Neural cell (in vitro differentiated cells): ENCODE results near the gene ITGA3. TPM values are rescaled to one million over a fixed set of nuclear protein-coding genes. Genes with fewer than 3 reads are reported as not detected.

Source experiments
- H2AFZ ChIP-seq: fragments of 200-600, 300-800 bp; sonication (generic), shearing (Covaris generic); 2 replicates; pipeline ENCODE4 v1.6.0; 2014; ENCODE audit warnings: low read depth, mild to moderate bottlenecking, antibody characterized with exemption, low read length, moderate library complexity
- H3F3A ChIP-seq: fragments of 200-600 bp; shearing (Covaris generic); 2 replicates; pipeline ENCODE4 v1.6.1; 2016; ENCODE audit warnings: mild to moderate bottlenecking, moderate library complexity, mixed read lengths, antibody characterized with exemption, low read length; ENCODE audit not compliant: insufficient read depth, poor library complexity, severe bottlenecking
- H3K27ac ChIP-seq: fragments of 200-600, 300-800 bp; sonication (generic), shearing (Covaris generic); 2 replicates; pipeline ENCODE4 v1.5.1; 2014; ENCODE audit warnings: mild to moderate bottlenecking, low read length, moderate library complexity
- H3K27me3 ChIP-seq: fragments of 300-800, 200-600 bp; sonication (generic), shearing (Covaris generic); 2 replicates; pipeline ENCODE4 v1.6.0; 2014; ENCODE audit warnings: mild to moderate bottlenecking, low read depth, low read length, moderate library complexity; ENCODE audit not compliant: insufficient read depth
- H3K36me3 ChIP-seq: fragments of 300-800, 200-600 bp; sonication (generic), shearing (Covaris generic); 2 replicates; pipeline ENCODE4 v1.5.1; 2014; ENCODE audit warnings: mild to moderate bottlenecking, antibody characterized with exemption, low read length, moderate library complexity; ENCODE audit not compliant: insufficient read depth
- H3K4me2 ChIP-seq: fragments of 300-800, 200-600 bp; sonication (generic), shearing (Covaris generic); 2 replicates; pipeline ENCODE4 v1.6.0; 2014; ENCODE audit warnings: mild to moderate bottlenecking, low read length
- H3K4me3 ChIP-seq: fragments of 300-800, 200-600 bp; sonication (generic), shearing (Covaris generic); 2 replicates; pipeline ENCODE4 v1.5.1; 2014; ENCODE audit warnings: mild to moderate bottlenecking, low read length, moderate library complexity
- H3K79me2 ChIP-seq: fragments of 200-600 bp; shearing (Covaris generic); replicated peaks from 2 replicates; pipeline ENCODE4 v1.6.0; 2014; ENCODE audit warnings: mild to moderate bottlenecking, low read length, moderate library complexity; ENCODE audit not compliant: insufficient read depth
- H3K9ac ChIP-seq: fragments of 300-800, 200-600 bp; sonication (generic), shearing (Covaris generic); 2 replicates; pipeline ENCODE4 v1.6.1; 2016; ENCODE audit warnings: mild to moderate bottlenecking, low read length, mixed read lengths
- H3K9me2 ChIP-seq: fragments of 200-600 bp; shearing (Covaris generic); 2 replicates; pipeline ENCODE4 v1.6.1; 2016; ENCODE audit warnings: mild to moderate bottlenecking, low read length, mixed read lengths; ENCODE audit not compliant: insufficient read depth
- H3K9me3 ChIP-seq: fragments of 200-600, 300-800 bp; sonication (generic), shearing (Covaris generic); 2 replicates; pipeline ENCODE4 v1.6.1; 2016; ENCODE audit warnings: mild to moderate bottlenecking, mixed run types, low read length, moderate library complexity, mixed read lengths
- H4K20me1 ChIP-seq: fragments of 200-600 bp; shearing (Covaris generic); 2 replicates; pipeline ENCODE4 v1.6.1; 2016; ENCODE audit warnings: mild to moderate bottlenecking, mixed run types; ENCODE audit not compliant: insufficient read depth
- CTCF ChIP-seq: fragments of 450-650 bp; IDR thresholded peaks from 2 replicates; pipeline ENCODE4 v1.5.1; 2014; ENCODE audit warnings: antibody characterized with exemption, mild to moderate bottlenecking, moderate library complexity; ENCODE audit not compliant: poor library complexity, severe bottlenecking
- EP300 ChIP-seq: fragments of 450-650 bp; conservative IDR thresholded peaks from 2 replicates; pipeline ENCODE4 v1.6.1; 2014; ENCODE audit warnings: antibody characterized with exemption, mild to moderate bottlenecking, moderate library complexity; ENCODE audit not compliant: poor library complexity, severe bottlenecking
- EZH2 ChIP-seq: fragments of 200-600, 300-800 bp; shearing (Covaris generic), sonication (generic); IDR thresholded peaks from 2 replicates; pipeline ENCODE4 v1.6.1; 2014; ENCODE audit warnings: antibody characterized with exemption, low read length, borderline replicate concordance, mild to moderate bottlenecking; ENCODE audit not compliant: insufficient read depth, poor library complexity, severe bottlenecking
- MXI1 ChIP-seq: fragments of 450-650 bp; conservative IDR thresholded peaks from 2 replicates; pipeline ENCODE4 v1.6.1; 2014; ENCODE audit warnings: antibody characterized with exemption, mild to moderate bottlenecking; ENCODE audit not compliant: poor library complexity, severe bottlenecking
- POLR2AphosphoS5 ChIP-seq: IDR thresholded peaks from 2 replicates; pipeline ENCODE4 v1.6.1; 2012
- RAD21 ChIP-seq: fragments of 450-650 bp; conservative IDR thresholded peaks from 2 replicates; pipeline ENCODE4 v1.6.1; 2014; ENCODE audit warnings: antibody characterized with exemption, mild to moderate bottlenecking, moderate library complexity
- REST ChIP-seq: IDR thresholded peaks from 2 replicates; pipeline ENCODE4 v1.6.1; 2012; ENCODE audit warnings: borderline replicate concordance
- SMC3 ChIP-seq: fragments of 450-650 bp; conservative IDR thresholded peaks from 2 replicates; pipeline ENCODE4 v1.6.1; 2014; ENCODE audit warnings: antibody characterized with exemption, mild to moderate bottlenecking, moderate library complexity; ENCODE audit not compliant: poor library complexity
- TAF1 ChIP-seq: IDR thresholded peaks from 2 replicates; pipeline ENCODE4 v1.6.1; 2012; ENCODE audit warnings: low read depth
- polyA plus RNA-seq: library from polyadenylated mRNA; depleted of rRNA; stranded (reverse); fragments of >200 nt; gene quantifications from 2 replicates; pipeline ENCODE4 v1.2.3, GENCODE V29; 2014

Gene ITGA3
- polyA plus RNA-seq, 1 donor from 2014 or later: 33.0 TPM

GRCh38 chr17:50029185-50029584, 26.7 kb upstream of the ITGA3 start:
- Histone ChIP-seq H4K20me1 (no peaks in the 10 kb centered on the region), H3K9me2 (no peaks in the 10 kb centered on the region), H3K36me3 (no peaks in the 10 kb centered on the region), H3K9me3 (no peaks in the 10 kb centered on the region), H3F3A (no peaks in the 10 kb centered on the region), H3K27ac (no peak overlapping the region), H3K4me3 (no peak overlapping the region), H3K27me3 (no peaks in the 10 kb centered on the region), H2AFZ (no peak overlapping the region), H3K79me2 (no peaks in the 10 kb centered on the region), H3K9ac (no peak overlapping the region), H3K4me2 (no peak overlapping the region)
- TF ChIP-seq SMC3: no peak
- no peak for TF ChIP-seq POLR2AphosphoS5
- no peak for TF ChIP-seq EZH2
- TF ChIP-seq EP300: no peak
- TF ChIP-seq CTCF: no peak
- TF ChIP-seq MXI1: no peak
- TF ChIP-seq REST: no peak
- no peak for TF ChIP-seq TAF1
- no peak for TF ChIP-seq RAD21

- Histone ChIP-seq H3K27ac (no peak overlapping the region), H2AFZ (no peak overlapping the region), H3K9me2 (no peaks in the 10 kb centered on the region), H3K9me3 (no peaks in the 10 kb centered on the region), H3K36me3 (no peaks in the 10 kb centered on the region), H3K4me3 (no peak overlapping the region), H3K4me2 (no peak overlapping the region), H3K79me2 (no peaks in the 10 kb centered on the region), H3K27me3 (no peaks in the 10 kb centered on the region), H3K9ac (no peak overlapping the region), H4K20me1 (no peaks in the 10 kb centered on the region), H3F3A (no peaks in the 10 kb centered on the region)
- TF ChIP-seq MXI1 (no peak), RAD21 (no peak), TAF1 (no peak), REST (no peak), EP300 (no peak)
Observed at GRCh38 chr17:50033316-50033715, 22.6 kb upstream of the ITGA3 start.
